ENCODE measurements around the gene HOMER2.
"Not testable (repeated sequence)": the region's sequence is repeated elsewhere in the genome, so short reads cannot be mapped to it uniquely, and the experiment has no call there.

GRCh38 chr15:82865981-82866380 is 86.5 kb downstream of the HOMER2 start:
- TF ChIP-seq EZH2 (IDR thresholded peaks at IDR 0.05; ENCODE audit: borderline replicate concordance, low read depth, low read length, severe bottlenecking); POLR2A (IDR thresholded peaks at IDR 0.05; ENCODE audit: low read depth, low read length); JUN (IDR thresholded peaks at IDR 0.05; ENCODE audit: borderline replicate concordance, insufficient read depth, insufficient read length, low read depth); MAX (IDR thresholded peaks at IDR 0.05; ENCODE audit: insufficient read depth, insufficient read length); FOS (IDR thresholded peaks at IDR 0.05; ENCODE audit: borderline replicate concordance, insufficient read depth, low read length); GATA2 (IDR thresholded peaks at IDR 0.05; ENCODE audit: insufficient read depth, insufficient read length, low read depth, low read length); POLR2AphosphoS5 (IDR thresholded peaks at IDR 0.05; ENCODE audit: insufficient read depth, low read depth, low read length); MYC (IDR thresholded peaks at IDR 0.05; ENCODE audit: low read depth, low read length): not testable (repeated sequence)
- TF ChIP-seq, protein P1, sequence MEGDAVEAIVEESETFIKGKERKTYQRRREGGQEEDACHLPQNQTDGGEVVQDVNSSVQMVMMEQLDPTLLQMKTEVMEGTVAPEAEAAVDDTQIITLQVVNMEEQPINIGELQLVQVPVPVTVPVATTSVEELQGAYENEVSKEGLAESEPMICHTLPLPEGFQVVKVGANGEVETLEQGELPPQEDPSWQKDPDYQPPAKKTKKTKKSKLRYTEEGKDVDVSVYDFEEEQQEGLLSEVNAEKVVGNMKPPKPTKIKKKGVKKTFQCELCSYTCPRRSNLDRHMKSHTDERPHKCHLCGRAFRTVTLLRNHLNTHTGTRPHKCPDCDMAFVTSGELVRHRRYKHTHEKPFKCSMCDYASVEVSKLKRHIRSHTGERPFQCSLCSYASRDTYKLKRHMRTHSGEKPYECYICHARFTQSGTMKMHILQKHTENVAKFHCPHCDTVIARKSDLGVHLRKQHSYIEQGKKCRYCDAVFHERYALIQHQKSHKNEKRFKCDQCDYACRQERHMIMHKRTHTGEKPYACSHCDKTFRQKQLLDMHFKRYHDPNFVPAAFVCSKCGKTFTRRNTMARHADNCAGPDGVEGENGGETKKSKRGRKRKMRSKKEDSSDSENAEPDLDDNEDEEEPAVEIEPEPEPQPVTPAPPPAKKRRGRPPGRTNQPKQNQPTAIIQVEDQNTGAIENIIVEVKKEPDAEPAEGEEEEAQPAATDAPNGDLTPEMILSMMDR (IDR thresholded peaks at IDR 0.05; ENCODE audit: extremely low read depth in 1 of 2, insufficient read depth in 1 of 2, low read depth in 1 of 2, low read length in 2 of 2), result not testable (repeated sequence)

Data from endothelial cell of umbilical vein (primary cell).